Measurements from ENCODE around the gene PRPF6.
"Not testable (repeated sequence)": the region's sequence is repeated elsewhere in the genome, so short reads cannot be mapped to it uniquely, and the experiment has no call there.

- not testable (repeated sequence) for TF ChIP-seq POLR2A, CTCF (IDR thresholded peaks at IDR 0.05)
Observed at GRCh38 chr20:63960654-63961621, 20.0 kb upstream of the PRPF6 start.
